ENCODE data around the gene BORA. TPM values are rescaled to one million over a fixed set of nuclear protein-coding genes. Genes with fewer than 3 reads are reported as not detected.

Gene BORA
- total RNA-seq, 1 experiment from 2014 or later, result 19.5 TPM

GRCh38 chr13:72763411-72763810 is 35.7 kb downstream of the BORA start:
- H3K4me1 ChIP-seq (replicated peaks; ENCODE audit: insufficient read depth), result no peaks in the 10 kb centered on the region
- BruUV-seq (replicated peaks), result no TSS peak
- H3K79me2 ChIP-seq (ENCODE audit: low read depth), result no peaks in the 10 kb centered on the region
- H2AFZ ChIP-seq, result no peak overlapping the region
- no peak overlapping the region for H3K4me3 ChIP-seq
- TF ChIP-seq CTCF (conservative IDR thresholded peaks at IDR 0.05) (no peak), EZH2 (IDR thresholded peaks at IDR 0.05; ENCODE audit: low read depth) (no peak)
- ChIA-PET CTCF (no interaction called here), POLR2A (ENCODE audit: unreplicated experiment) (no interaction called here)
- H3K27me3 ChIP-seq (ENCODE audit: insufficient read depth, low read depth), result no peaks in the 10 kb centered on the region
- no peak overlapping the region for H3K4me2 ChIP-seq
- H3F3A ChIP-seq (ENCODE audit: insufficient read depth, low read depth), result peaks cover 3% of the 10 kb centered on the region; the same call in 1 of the 2 replicates
- no peak for DNase-seq
- H3K9me2 ChIP-seq (ENCODE audit: insufficient read depth), result no peaks in the 10 kb centered on the region
- H3K36me3 ChIP-seq (ENCODE audit: low read depth), result peaks cover 64% of the 10 kb centered on the region
- no peaks in the 10 kb centered on the region for H3K9me3 ChIP-seq (ENCODE audit: insufficient read depth, low read depth)
- intact Hi-C loops (cut with micrococcal nuclease; ENCODE audit: unreplicated experiment), result no loop called here
- H4K20me1 ChIP-seq (ENCODE audit: insufficient read depth), result peaks cover 5% of the 10 kb centered on the region
- H3K27ac ChIP-seq, result no peak overlapping the region

- no peak for DNase-seq
- H3K4me3 ChIP-seq, result no peak overlapping the region
- no peaks in the 10 kb centered on the region for H3K9me2 ChIP-seq (ENCODE audit: insufficient read depth)
- H3F3A ChIP-seq (ENCODE audit: insufficient read depth, low read depth), result peaks cover 11% of the 10 kb centered on the region; the same call in 1 of the 2 replicates
- H3K27ac ChIP-seq, result no peak overlapping the region
- peaks cover 12% of the 10 kb centered on the region for H4K20me1 ChIP-seq (ENCODE audit: insufficient read depth)
- no peaks in the 10 kb centered on the region for H3K9me3 ChIP-seq (ENCODE audit: insufficient read depth, low read depth)
- intact Hi-C loops (cut with micrococcal nuclease; ENCODE audit: unreplicated experiment), result loop anchor here (1.0 kb wide), 1 partner anchor 934 kb away; no protein-coding TSS in a partner anchor
- peaks cover 18% of the 10 kb centered on the region for H3K79me2 ChIP-seq (ENCODE audit: low read depth)
- POLR2A ChIA-PET (ENCODE audit: unreplicated experiment), result no interaction called here
- TF ChIP-seq CTCF (conservative IDR thresholded peaks at IDR 0.05) (no peak), EZH2 (IDR thresholded peaks at IDR 0.05; ENCODE audit: low read depth) (no peak)
- H3K4me2 ChIP-seq, result no peak overlapping the region
- peaks cover 71% of the 10 kb centered on the region for H3K36me3 ChIP-seq (ENCODE audit: low read depth)
- CTCF ChIA-PET, result no interaction called here
- H3K4me1 ChIP-seq (replicated peaks; ENCODE audit: insufficient read depth), result no peaks in the 10 kb centered on the region
- no peak overlapping the region for H2AFZ ChIP-seq
- BruUV-seq (replicated peaks), result no TSS peak
- H3K27me3 ChIP-seq (ENCODE audit: insufficient read depth, low read depth), result no peaks in the 10 kb centered on the region
These were observed 46.3 kb downstream of the BORA start for GRCh38 chr13:72774019-72774418.

GRCh38 chr13:72781451-72782439 is 54.0 kb downstream of the BORA start, which contains the start of the genes DIS3 and PIBF1:
TSS of gene DIS3 (minus strand) at chr13:72781900. CDS start at chr13:72781832, 68 bp downstream.
TSS of gene PIBF1 (plus strand) at chr13:72782133. CDS start at chr13:72783470, 1,337 bp downstream.
- H3K27me3 ChIP-seq (ENCODE audit: insufficient read depth, low read depth), result no peaks in the 10 kb centered on the region
- peaks cover 26% of the 10 kb centered on the region for H3K4me1 ChIP-seq (replicated peaks; ENCODE audit: insufficient read depth)
- H3F3A ChIP-seq (ENCODE audit: insufficient read depth, low read depth), result no peaks in the 10 kb centered on the region
- H3K79me2 ChIP-seq (ENCODE audit: low read depth), result peaks cover 82% of the 10 kb centered on the region
- no peaks in the 10 kb centered on the region for H4K20me1 ChIP-seq (ENCODE audit: insufficient read depth)
- ChIA-PET CTCF (no interaction called here), POLR2A (ENCODE audit: unreplicated experiment) (no interaction called here)
- peaks cover 23% of the 10 kb centered on the region; the same call in 1 of the 2 replicates for H3K36me3 ChIP-seq (ENCODE audit: low read depth)
- H3K9me2 ChIP-seq (ENCODE audit: insufficient read depth), result no peaks in the 10 kb centered on the region
- TSS peak; percentile 56 for BruUV-seq (replicated peaks)
- intact Hi-C loops (cut with micrococcal nuclease; ENCODE audit: unreplicated experiment), result loop anchor here (2.0 to 5.0 kb wide), 2 partner anchors 53 to 276 kb away; partner anchors contain the start of gene KLF5
- H3K4me3 ChIP-seq, result peak within 1 kb of the TSS; percentile 92
- TF ChIP-seq CTCF (conservative IDR thresholded peaks at IDR 0.05), result no peak
- TF ChIP-seq EZH2 (IDR thresholded peaks at IDR 0.05; ENCODE audit: low read depth), result no peak
- H3K27ac ChIP-seq, result peak within 1 kb of the TSS; percentile 55
- DNase-seq, result peak; percentile 96
- H3K4me2 ChIP-seq, result peak within 1 kb of the TSS; percentile 97
- no peaks in the 10 kb centered on the region for H3K9me3 ChIP-seq (ENCODE audit: insufficient read depth, low read depth)
- peak within 1 kb of the TSS; percentile 94 for H2AFZ ChIP-seq
